Activated naive CD4-positive, alpha-beta T cell treated with anti-CD3 and anti-CD28 coated beads, Interleukin-2, amount 50 U/mL, for 16 hours (primary cell): ENCODE results near the gene TMEM217.
"Not testable (repeated sequence)": the region's sequence is repeated elsewhere in the genome, so short reads cannot be mapped to it uniquely, and the experiment has no call there.

Source experiments
- DNase-seq: peaks from one replicate; pipeline ENCODE4 v3.0.0-alpha.2; 2020

Gene TMEM217

GRCh38 chr6:37257634-37258404 is at the start of gene TMEM217, which contains the start of gene TBC1D22B:
Gene TMEM217, minus strand, starts transcription at chr6:37258144. Its CDS starts 39,114 bp downstream, at chr6:37219030.
Gene TBC1D22B, plus strand, starts transcription at chr6:37257772. Its CDS starts 146 bp downstream, at chr6:37257918.
- DNase-seq = peak; percentile 97

- not testable (repeated sequence) for DNase-seq
Observed at GRCh38 chr6:37307484-37307883, 49.5 kb upstream of the TMEM217 start.

- DNase-seq = no peak
Observed at GRCh38 chr6:37306624-37307222, 48.8 kb upstream of the TMEM217 start.

GRCh38 chr6:37305841-37306425 is 48.0 kb upstream of the TMEM217 start:
- DNase-seq = no peak

GRCh38 chr6:37304766-37305165 is 46.8 kb upstream of the TMEM217 start:
- DNase-seq = no peak

- DNase-seq = no peak
Observed at GRCh38 chr6:37303891-37304503, 46.1 kb upstream of the TMEM217 start.

- DNase-seq = no peak
Observed at GRCh38 chr6:37303091-37303660, 45.2 kb upstream of the TMEM217 start.

GRCh38 chr6:37302086-37302686 is 44.2 kb upstream of the TMEM217 start:
- DNase-seq = no peak

GRCh38 chr6:37299990-37300389 is 42.0 kb upstream of the TMEM217 start:
- no peak for DNase-seq

GRCh38 chr6:37298958-37299357 is 41.0 kb upstream of the TMEM217 start:
- DNase-seq = no peak

GRCh38 chr6:37297637-37298036 is 39.7 kb upstream of the TMEM217 start:
- not testable (repeated sequence) for DNase-seq

GRCh38 chr6:37293426-37293825 is 35.5 kb upstream of the TMEM217 start:
- no peak for DNase-seq

GRCh38 chr6:37289931-37290330 is 32.0 kb upstream of the TMEM217 start:
- DNase-seq = no peak

GRCh38 chr6:37288247-37288646 is 30.3 kb upstream of the TMEM217 start:
- DNase-seq = no peak

GRCh38 chr6:37287519-37288157 is 29.7 kb upstream of the TMEM217 start:
- DNase-seq = no peak

GRCh38 chr6:37285861-37286311 is 27.9 kb upstream of the TMEM217 start:
- DNase-seq = no peak

GRCh38 chr6:37284781-37285180 is 26.8 kb upstream of the TMEM217 start:
- DNase-seq = no peak

GRCh38 chr6:37283671-37284151 is 25.8 kb upstream of the TMEM217 start:
- DNase-seq = no peak

- no peak for DNase-seq
Observed at GRCh38 chr6:37283268-37283667, 25.3 kb upstream of the TMEM217 start.

- no peak for DNase-seq
Observed at GRCh38 chr6:37282371-37282770, 24.4 kb upstream of the TMEM217 start.

GRCh38 chr6:37280162-37280887 is 22.4 kb upstream of the TMEM217 start:
- DNase-seq = no peak
